Measurements from ENCODE around the gene WWP2.

- TF ChIP-seq POLR2A (IDR thresholded peaks at IDR 0.05) = no peak
- no peak for TF ChIP-seq CTCF (IDR thresholded peaks at IDR 0.05)
Measured at GRCh38 chr16:69720822-69721430, 41.2 kb upstream of the WWP2 start.
